Glutamatergic neuron (in vitro differentiated cells): ENCODE measurements around the gene HS3ST2. TPM values are rescaled to one million over a fixed set of nuclear protein-coding genes. Genes with fewer than 3 reads are reported as not detected.

Experiments
- DNase-seq: peaks from one replicate; pipeline ENCODE4 v3.0.0; 2022
- H3K27ac Mint-ChIP-seq: one replicate; pipeline ENCODE4 v1.8.0; 2020; ENCODE audit warnings: mild to moderate bottlenecking, mixed read lengths, inconsistent platforms; ENCODE audit not compliant: unreplicated experiment
- H3K27me3 Mint-ChIP-seq: one replicate; pipeline ENCODE4 v1.8.0; 2020; ENCODE audit warnings: mild to moderate bottlenecking, moderate library complexity, mixed read lengths, inconsistent platforms; ENCODE audit not compliant: unreplicated experiment
- H3K36me3 Mint-ChIP-seq: one replicate; pipeline ENCODE4 v1.8.0; 2020; ENCODE audit warnings: mild to moderate bottlenecking, mixed read lengths, inconsistent platforms; ENCODE audit not compliant: unreplicated experiment
- H3K4me1 Mint-ChIP-seq: one replicate; pipeline ENCODE4 v1.8.0; 2020; ENCODE audit warnings: mild to moderate bottlenecking, low read depth, mixed read lengths, inconsistent platforms; ENCODE audit not compliant: unreplicated experiment
- H3K4me3 Mint-ChIP-seq: one replicate; pipeline ENCODE4 v1.8.0; 2020; ENCODE audit warnings: mild to moderate bottlenecking, mixed read lengths, inconsistent platforms; ENCODE audit not compliant: unreplicated experiment
- H3K9me3 Mint-ChIP-seq: one replicate; pipeline ENCODE4 v1.8.0; 2020; ENCODE audit warnings: mild to moderate bottlenecking, moderate library complexity, mixed read lengths, inconsistent platforms; ENCODE audit not compliant: unreplicated experiment
- CTCF ChIP-seq: fragments of 200-600 bp; sonication (generic); IDR thresholded peaks from one replicate; pipeline ENCODE4 v1.5.0; 2021; ENCODE audit not compliant: partially characterized antibody, unreplicated experiment
- total RNA-seq: library from RNA; stranded (reverse); fragmentation: NEBNext Ultra II Directional; extraction: Animal tissue kit (Norgen Biotek cat#: 25700); gene quantifications from one replicate; pipeline ENCODE4 v1.2.1, GENCODE V29; 2021; ENCODE audit not compliant: unreplicated experiment

The HS3ST2 gene
- total RNA-seq, 1 donor from 2014 or later = 32.5 TPM

- Mint-ChIP-seq H3K9me3 (no peaks in the 10 kb centered on the region), H3K27me3 (peaks cover 7% of the 10 kb centered on the region), H3K36me3 (no peaks in the 10 kb centered on the region), H3K4me1 (no peaks in the 10 kb centered on the region), H3K4me3 (no peak overlapping the region), H3K27ac (no peak overlapping the region)
- DNase-seq = no peak
- no peak for TF ChIP-seq CTCF
Observed at GRCh38 chr16:22946433-22946832, 132.5 kb downstream of the HS3ST2 start.

DNA sequence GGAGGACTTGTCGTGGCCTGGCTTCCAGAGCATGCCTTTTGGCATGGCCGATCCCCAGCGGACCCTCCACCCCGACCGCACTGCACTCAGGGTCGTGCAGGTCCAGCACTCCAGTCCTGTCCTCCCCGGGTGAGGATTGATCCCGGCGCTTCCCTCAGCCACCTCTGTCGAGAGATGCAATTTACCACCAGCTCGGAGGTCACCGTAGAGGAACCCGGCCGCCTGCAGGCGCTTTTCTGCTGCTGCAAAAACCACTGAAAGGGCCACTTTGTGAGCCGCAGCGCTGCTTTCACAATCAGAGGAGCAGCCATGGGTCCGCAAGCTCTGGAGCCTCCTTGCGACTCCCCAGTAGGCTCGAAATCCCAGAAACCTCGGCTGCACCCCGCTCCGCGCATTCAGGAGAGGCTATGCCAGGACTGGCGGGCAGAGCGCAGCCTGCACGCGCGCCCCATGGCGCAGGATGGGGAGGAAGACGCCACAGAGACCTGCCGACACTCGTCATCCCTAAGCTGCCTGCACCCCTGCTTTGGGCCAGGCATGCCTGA is 134.2 kb downstream of the HS3ST2 start:
- no peak for DNase-seq
- H3K27ac Mint-ChIP-seq = no peak overlapping the region
- no peaks in the 10 kb centered on the region for H3K36me3 Mint-ChIP-seq
- TF ChIP-seq CTCF = no peak
- H3K9me3 Mint-ChIP-seq = no peaks in the 10 kb centered on the region
- no peaks in the 10 kb centered on the region for H3K4me1 Mint-ChIP-seq
- H3K27me3 Mint-ChIP-seq = peaks cover 7% of the 10 kb centered on the region
- H3K4me3 Mint-ChIP-seq = no peak overlapping the region

GRCh38 chr16:22948603-22949368 is 134.8 kb downstream of the HS3ST2 start:
- Mint-ChIP-seq H3K4me3 (no peak overlapping the region), H3K9me3 (no peaks in the 10 kb centered on the region), H3K27ac (no peak overlapping the region), H3K36me3 (no peaks in the 10 kb centered on the region), H3K4me1 (no peaks in the 10 kb centered on the region), H3K27me3 (peaks cover 7% of the 10 kb centered on the region)
- TF ChIP-seq CTCF = peak; percentile 85
- DNase-seq = peak; percentile 81

GRCh38 chr16:22955461-22956070 is 141.6 kb downstream of the HS3ST2 start:
- H3K36me3 Mint-ChIP-seq = no peaks in the 10 kb centered on the region
- no peak for TF ChIP-seq CTCF
- H3K4me1 Mint-ChIP-seq = peaks cover 7% of the 10 kb centered on the region
- no peak for DNase-seq
- no peak overlapping the region for H3K4me3 Mint-ChIP-seq
- no peaks in the 10 kb centered on the region for H3K9me3 Mint-ChIP-seq
- H3K27me3 Mint-ChIP-seq = no peaks in the 10 kb centered on the region
- no peak overlapping the region for H3K27ac Mint-ChIP-seq

DNA sequence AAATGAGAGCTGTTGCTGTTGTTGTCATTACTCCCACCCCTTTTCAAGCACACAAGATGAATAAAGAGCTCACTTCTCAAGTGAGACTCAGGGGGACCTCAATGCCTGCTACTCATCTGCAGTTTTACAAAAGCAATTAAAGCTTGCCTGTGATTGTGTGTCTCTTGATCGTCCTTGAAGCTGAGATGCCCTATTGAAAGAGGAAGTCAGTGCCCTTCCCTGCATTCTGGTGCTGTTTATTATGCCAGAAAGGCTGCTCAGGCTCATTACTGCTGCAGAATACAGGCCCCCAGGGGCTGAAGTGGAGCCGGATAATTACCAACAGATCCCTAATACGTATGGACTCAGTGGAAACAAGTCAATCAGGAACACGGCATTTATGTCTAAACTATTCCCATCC is 147.2 kb downstream of the HS3ST2 start:
- peak; percentile 42 for DNase-seq
- H3K9me3 Mint-ChIP-seq = peaks cover 4% of the 10 kb centered on the region
- peaks cover under 1% of the 10 kb centered on the region for H3K27me3 Mint-ChIP-seq
- peak overlapping the region; percentile 3 for H3K27ac Mint-ChIP-seq
- peaks cover 1% of the 10 kb centered on the region for H3K4me1 Mint-ChIP-seq
- no peak overlapping the region for H3K4me3 Mint-ChIP-seq
- no peak for TF ChIP-seq CTCF
- H3K36me3 Mint-ChIP-seq = peaks cover 11% of the 10 kb centered on the region
